Hepatocyte (in vitro differentiated cells): ENCODE measurements around the gene MRPL53.

Experiments used
- EZH2phosphoT487 ChIP-seq: fragments of 200-600 bp; sonication (generic); IDR thresholded peaks from one replicate; pipeline ENCODE4 v1.6.1; 2018; ENCODE audit warnings: antibody characterized with exemption, mild to moderate bottlenecking, low read depth, moderate library complexity; ENCODE audit not compliant: unreplicated experiment, severe bottlenecking
- TF ChIP-seq, protein P1 (sequence below): fragments of 200-600 bp; sonication (generic); IDR thresholded peaks from 2 replicates; pipeline ENCODE4 v1.5.1; 2016; ENCODE audit warnings: antibody characterized with exemption, mild to moderate bottlenecking; ENCODE audit not compliant: poor library complexity

DNA sequence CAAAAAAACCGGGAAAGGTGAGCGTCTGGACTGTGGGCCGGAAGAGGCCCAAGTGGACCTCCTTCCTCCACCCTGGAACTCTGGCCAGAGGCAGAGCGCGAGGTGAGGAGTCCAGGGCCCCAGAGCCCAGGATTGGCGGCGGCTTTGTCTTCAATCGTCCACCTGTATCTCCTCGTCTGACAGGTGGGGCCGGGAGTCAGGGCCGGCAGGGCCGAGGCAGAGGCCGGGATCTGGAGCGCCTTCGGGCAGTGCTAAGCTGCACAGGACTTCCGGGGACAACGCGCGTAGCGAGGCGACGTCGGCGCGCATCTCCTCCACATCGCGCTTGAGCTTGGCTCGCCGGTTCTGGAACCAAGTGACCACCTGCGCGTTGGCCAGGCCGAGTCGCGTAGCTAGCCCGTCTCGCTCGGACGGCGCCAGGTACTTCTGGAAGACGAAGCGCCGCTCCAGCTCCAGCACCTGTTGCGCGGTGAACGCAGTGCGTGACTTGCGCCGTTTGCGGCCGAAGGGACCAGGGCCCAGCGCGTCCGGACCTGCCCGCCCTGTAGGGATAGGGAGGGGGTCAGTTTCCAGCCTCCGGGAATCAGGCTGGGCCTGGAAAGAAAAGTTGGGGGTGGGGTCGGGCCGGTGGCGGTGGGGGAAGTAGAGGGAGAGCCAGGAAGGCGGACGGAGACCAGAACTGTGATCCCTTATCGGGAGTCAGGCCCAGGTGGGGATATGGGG is 25.5 kb upstream of the MRPL53 start:
- TF ChIP-seq, protein P1, sequence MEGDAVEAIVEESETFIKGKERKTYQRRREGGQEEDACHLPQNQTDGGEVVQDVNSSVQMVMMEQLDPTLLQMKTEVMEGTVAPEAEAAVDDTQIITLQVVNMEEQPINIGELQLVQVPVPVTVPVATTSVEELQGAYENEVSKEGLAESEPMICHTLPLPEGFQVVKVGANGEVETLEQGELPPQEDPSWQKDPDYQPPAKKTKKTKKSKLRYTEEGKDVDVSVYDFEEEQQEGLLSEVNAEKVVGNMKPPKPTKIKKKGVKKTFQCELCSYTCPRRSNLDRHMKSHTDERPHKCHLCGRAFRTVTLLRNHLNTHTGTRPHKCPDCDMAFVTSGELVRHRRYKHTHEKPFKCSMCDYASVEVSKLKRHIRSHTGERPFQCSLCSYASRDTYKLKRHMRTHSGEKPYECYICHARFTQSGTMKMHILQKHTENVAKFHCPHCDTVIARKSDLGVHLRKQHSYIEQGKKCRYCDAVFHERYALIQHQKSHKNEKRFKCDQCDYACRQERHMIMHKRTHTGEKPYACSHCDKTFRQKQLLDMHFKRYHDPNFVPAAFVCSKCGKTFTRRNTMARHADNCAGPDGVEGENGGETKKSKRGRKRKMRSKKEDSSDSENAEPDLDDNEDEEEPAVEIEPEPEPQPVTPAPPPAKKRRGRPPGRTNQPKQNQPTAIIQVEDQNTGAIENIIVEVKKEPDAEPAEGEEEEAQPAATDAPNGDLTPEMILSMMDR, result no peak
- no peak for TF ChIP-seq EZH2phosphoT487
